Endothelial cell of hepatic sinusoid (primary cell): ENCODE data around the gene FGF11.

Source experiments
- in situ Hi-C: cut with HindIII; loops from 2 replicates; pipeline ENCODE4 v1.10.0; 2017; ENCODE audit warnings: low sequenced_read_pairs

The FGF11 gene

GRCh38 chr17:7439462-7440112 lies at the start of gene FGF11:
FGF11 (plus strand) TSS chr17:7439512; CDS start chr17:7439621, 109 bp downstream.
- in situ Hi-C loops: no loop called here

- in situ Hi-C loops: loop anchor here (5.0 kb wide), 2 partner anchors 42 to 87 kb away; partner anchors contain the start of gene ZBTB4
Observed at GRCh38 chr17:7389924-7390910, 49.1 kb upstream of the FGF11 start.

- in situ Hi-C loops: no loop called here
Observed at GRCh38 chr17:7391307-7391706, 48.0 kb upstream of the FGF11 start.

- in situ Hi-C loops: no loop called here
Observed at GRCh38 chr17:7392696-7393612, 46.4 kb upstream of the FGF11 start.

DNA sequence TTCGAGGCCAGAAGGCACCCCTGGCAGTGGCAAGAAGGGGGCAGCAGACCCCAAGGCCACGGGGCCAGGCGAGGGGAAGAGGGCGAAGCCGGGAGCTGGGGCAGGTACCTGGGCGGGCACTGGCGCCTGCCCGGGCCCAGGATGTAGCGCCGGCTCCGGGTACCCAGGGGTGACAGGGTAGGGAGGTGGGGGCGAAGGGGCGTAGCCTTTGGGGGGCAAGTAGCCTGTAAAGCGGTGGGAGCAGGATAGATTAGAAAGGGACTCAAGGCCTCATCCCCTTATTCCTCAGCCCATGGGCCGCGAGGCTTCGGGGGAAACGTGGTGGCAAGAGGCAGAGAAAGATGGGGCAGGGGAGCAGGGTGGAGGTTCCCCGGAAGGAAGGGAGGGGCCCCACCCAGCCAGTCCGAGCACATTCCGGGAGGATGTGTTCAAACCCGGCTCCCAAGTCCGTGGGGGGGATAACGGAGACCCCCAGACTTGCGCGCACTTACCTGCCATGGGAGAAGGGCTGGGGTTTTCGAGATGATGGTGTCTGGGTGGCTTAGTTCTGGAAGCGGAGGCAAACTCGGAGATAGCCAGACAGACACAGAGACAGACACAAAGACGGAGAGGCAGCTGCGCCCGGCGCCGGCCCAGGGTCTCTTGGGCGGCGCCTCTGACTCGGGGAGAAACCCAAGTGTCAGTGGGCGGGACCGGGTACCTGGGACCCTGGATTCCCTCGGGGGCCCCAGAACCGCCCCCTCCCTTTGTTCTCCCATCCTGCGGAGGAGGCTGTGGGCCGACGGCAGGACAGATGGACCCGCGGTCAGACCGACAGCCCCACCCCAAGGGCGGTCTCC lies 45.5 kb upstream of the FGF11 start:
- in situ Hi-C loops: no loop called here

DNA sequence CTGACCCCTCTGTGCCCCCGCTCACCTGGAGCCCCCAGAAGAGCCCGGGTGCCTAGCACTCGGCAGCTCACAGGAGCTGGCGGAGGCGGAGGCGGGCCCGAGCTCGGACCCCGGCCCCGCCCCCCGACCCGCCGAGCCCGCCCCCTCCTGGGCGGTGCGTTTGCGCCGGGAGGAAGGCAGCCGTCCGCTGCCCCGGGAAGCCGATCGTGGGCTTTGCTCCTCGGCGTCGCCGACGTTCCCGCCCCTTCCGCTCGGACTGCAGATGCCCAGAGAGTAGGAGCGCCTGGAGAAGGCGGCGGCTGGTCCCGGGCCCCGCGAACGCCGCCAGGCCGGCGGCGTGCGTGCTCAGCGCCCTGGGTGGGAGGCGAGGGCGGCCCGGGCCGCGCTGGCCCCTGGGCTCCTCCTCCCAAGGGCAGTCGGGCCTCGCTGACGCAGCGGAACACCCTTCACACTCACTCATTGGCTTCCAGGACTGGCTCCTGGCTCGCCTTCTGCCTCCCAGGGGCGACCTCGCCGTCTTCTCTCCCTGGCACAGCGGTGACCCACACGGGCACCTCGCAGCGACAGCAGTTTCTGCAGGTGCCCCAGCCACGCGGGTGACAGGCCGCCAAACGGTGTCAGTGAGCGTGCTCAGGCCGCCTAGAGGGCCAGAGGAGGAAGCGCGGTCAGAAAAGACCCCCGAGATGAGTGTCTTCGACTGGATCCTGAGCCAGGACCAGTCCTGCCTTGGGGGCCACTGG lies 44.7 kb upstream of the FGF11 start, which contains the start of gene PLSCR3:
Gene PLSCR3 (minus strand): TSS at position 74 of the 740 bp plus-strand sequence. CDS start 415 bp downstream, outside the sequence.
- in situ Hi-C loops: no loop called here

- in situ Hi-C loops: no loop called here
Observed at GRCh38 chr17:7396147-7396546, 43.2 kb upstream of the FGF11 start.

- in situ Hi-C loops: no loop called here
Observed at GRCh38 chr17:7398612-7399011, 40.7 kb upstream of the FGF11 start.

GRCh38 chr17:7403043-7403726 lies 36.1 kb upstream of the FGF11 start:
- in situ Hi-C loops: no loop called here

DNA sequence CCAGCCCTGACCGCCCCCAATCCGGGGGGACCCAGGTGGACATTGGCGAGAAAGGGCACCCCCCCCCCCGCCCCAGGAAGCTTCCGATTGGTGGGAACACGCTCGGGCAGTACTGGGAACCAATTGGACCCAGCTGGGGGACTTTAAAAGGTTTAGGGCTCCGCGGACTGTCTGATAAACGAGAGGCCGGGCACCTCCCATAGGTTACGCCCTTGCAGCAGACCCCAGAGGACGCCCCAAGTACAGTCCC lies 35.7 kb upstream of the FGF11 start:
- in situ Hi-C loops: no loop called here

GRCh38 chr17:7403977-7404736 lies 35.2 kb upstream of the FGF11 start, which contains the start of gene TMEM256:
TMEM256 (minus strand) TSS chr17:7404097; CDS start chr17:7404084, 13 bp downstream.
- in situ Hi-C loops: no loop called here

DNA sequence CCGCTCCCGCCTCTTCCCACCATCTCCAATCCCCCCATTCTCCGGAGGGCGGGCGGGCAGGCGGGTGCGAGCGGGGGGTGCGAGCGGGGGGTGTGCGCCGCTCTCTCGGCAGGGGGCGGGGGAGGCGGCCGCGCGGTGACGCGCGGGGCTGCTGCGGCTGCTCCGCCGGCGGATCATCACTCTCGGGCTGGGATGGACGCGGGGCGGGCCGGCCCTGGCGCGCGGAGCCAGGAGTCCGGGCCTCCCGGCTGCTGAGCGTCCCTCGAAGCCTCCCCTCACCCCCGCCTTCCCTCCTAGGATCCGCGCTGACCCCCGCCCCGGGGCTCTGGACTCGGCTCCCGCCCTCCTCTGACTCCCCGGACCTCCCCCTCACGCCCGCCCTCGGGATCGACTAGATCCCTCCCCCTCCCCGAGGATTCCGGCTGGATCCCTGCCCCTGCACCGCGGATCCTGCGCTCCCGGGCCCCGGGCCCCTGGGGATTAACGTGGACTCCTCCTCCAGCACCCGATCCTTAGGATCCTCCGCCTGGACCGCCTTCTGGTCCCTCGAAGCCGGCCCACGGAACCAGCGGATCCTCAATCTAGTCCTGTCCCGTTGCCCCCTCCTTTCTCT lies 34.5 kb upstream of the FGF11 start:
- in situ Hi-C loops: no loop called here

DNA sequence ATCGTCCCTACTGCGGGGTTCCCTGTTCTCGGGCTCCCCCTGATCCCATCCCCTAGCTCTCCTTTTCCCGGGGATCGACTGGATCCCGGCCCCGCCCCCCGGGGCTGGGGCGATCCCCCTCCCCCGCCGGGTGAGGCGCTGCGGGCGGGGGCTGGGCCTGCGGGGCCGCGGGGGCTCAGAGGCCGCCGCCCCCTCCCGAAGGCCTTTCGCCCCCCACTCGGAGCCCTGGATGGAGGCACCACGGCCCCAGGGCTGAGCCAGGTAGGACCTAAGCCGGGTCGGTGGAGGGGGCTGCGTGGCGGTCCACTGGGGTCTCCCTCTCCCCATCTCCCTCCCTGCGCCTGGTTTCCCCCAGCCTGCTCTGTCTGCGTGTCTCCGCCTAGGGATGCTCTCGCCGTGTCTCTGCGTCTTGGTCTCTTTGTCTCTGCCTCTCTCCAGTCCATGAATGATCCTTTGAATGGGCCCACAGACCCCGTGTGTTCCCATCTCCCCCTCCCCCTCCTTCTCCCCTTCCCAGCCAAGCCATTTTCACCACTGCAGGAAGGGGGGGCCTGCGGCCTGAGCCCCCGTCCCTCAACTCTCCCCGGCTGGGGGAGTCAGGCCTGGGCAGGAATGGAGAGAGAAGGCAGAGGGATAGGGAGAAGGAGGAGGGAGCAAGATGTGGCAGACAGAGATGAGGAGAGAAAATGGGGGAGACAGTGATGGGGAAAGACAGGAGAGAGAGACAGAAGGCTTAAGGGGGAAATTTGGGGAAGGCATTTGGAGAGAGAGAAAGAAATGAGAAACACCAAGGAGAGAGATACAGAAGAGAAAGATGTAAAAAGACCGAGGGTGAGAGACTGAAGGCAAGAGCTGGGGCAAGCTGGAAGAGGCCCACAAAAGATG lies 33.7 kb upstream of the FGF11 start:
- in situ Hi-C loops: no loop called here

DNA sequence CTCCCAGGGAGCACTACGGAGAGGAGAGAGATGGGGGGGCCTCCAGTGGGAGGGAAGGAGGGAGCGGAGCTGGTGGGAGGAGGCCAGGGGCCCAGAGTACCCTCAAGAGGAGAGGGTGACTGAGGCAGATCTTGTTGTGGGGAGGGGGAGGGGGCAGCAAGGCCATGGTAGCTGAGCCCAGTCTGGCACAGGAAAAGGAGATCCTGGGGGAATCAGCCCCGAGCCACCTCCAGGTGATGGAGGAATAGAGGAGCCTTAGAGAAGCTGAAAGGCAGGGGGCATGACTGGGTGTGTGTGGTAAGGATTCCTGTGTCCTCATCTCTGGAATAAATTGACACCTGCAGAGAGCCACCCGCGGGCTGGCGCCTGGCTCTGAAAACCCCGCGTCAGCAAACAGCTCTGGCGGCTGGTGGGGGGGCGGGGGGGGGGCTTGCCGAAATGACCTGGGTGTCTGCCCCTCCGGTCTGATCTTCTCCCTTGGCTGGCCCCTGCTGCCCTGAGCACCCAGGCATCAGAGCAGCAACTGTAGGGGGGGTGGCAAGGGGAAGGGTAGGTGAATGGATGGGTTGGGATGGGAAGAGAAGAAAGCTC lies 33.0 kb upstream of the FGF11 start:
- in situ Hi-C loops: no loop called here

DNA sequence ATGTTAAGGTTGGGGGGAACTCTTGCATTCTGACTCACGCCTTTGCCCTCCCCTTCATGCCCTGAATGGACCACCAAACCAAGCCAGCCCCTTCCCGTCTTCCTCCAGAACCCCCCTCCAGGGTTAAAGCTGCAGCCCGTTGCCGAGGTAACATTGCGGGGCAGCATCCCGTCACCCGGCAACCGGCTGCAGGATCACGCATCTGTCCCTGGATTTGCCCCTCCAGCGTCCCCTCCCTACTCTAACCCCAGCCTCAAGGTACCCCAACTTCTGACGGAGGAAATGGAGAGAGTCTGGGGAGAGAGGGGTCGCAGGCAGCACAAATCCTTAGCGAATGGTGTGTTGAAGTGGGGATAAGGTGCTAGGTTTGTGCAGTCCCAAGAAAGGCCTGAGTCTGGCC lies 32.2 kb upstream of the FGF11 start:
- in situ Hi-C loops: no loop called here
